ENCODE measurements around the gene ANKFN1. TPM values are rescaled to one million over a fixed set of nuclear protein-coding genes. Genes with fewer than 3 reads are reported as not detected.

Gene ANKFN1
- total RNA-seq, 1 donor from 2014 or later, result not detected

GRCh38 chr17:56177361-56177760, 24.1 kb downstream of the ANKFN1 start:
- Mint-ChIP-seq H3K4me3 (no peak overlapping the region), H3K9me3 (no peaks in the 10 kb centered on the region), H3K4me1 (peaks cover 31% of the 10 kb centered on the region), H3K27me3 (ENCODE audit: insufficient read depth, low read depth) (peaks cover 3% of the 10 kb centered on the region), H3K27ac (no peak overlapping the region), H3K36me3 (no peaks in the 10 kb centered on the region)
- Histone ChIP-seq H3K4me3 (no peak overlapping the region), H3K27me3 (no peaks in the 10 kb centered on the region), H3K4me2 (no peak overlapping the region), H3K36me3 (no peaks in the 10 kb centered on the region), H3K9ac (no peak overlapping the region), H2AFZ (replicated peaks) (no peak overlapping the region), H3F3A (ENCODE audit: low read depth) (peaks cover 3% of the 10 kb centered on the region), H4K20me1 (ENCODE audit: low read depth) (no peaks in the 10 kb centered on the region), H3K4me1 (peaks cover 30% of the 10 kb centered on the region), H3K27ac (no peak overlapping the region), H3K79me2 (ENCODE audit: low read depth) (no peaks in the 10 kb centered on the region), H3K9me3 (ENCODE audit: low read depth) (no peaks in the 10 kb centered on the region)
- TF ChIP-seq CTCF (IDR thresholded peaks at IDR 0.05) (no peak), EZH2phosphoT487 (IDR thresholded peaks at IDR 0.05) (no peak), EZH2 (IDR thresholded peaks at IDR 0.05) (no peak)
- no peak for DNase-seq (ENCODE audit: low spot score)

GRCh38 chr17:56178203-56178602, 24.9 kb downstream of the ANKFN1 start:
- peaks cover 23% of the 10 kb centered on the region for H3K4me1 ChIP-seq
- no peaks in the 10 kb centered on the region for H3K9me3 ChIP-seq (ENCODE audit: low read depth)
- Mint-ChIP-seq H3K27me3 (ENCODE audit: insufficient read depth, low read depth) (peaks cover 3% of the 10 kb centered on the region), H3K4me3 (no peak overlapping the region), H3K9me3 (no peaks in the 10 kb centered on the region), H3K36me3 (no peaks in the 10 kb centered on the region), H3K27ac (no peak overlapping the region), H3K4me1 (peaks cover 28% of the 10 kb centered on the region)
- H3K4me3 ChIP-seq, result no peak overlapping the region
- TF ChIP-seq EZH2 (IDR thresholded peaks at IDR 0.05) (no peak), EZH2phosphoT487 (IDR thresholded peaks at IDR 0.05) (no peak), CTCF (IDR thresholded peaks at IDR 0.05) (no peak)
- H3K36me3 ChIP-seq, result no peaks in the 10 kb centered on the region
- H2AFZ ChIP-seq (replicated peaks), result no peak overlapping the region
- H3K79me2 ChIP-seq (ENCODE audit: low read depth), result no peaks in the 10 kb centered on the region
- H3K9ac ChIP-seq, result no peak overlapping the region
- no peaks in the 10 kb centered on the region for H3K27me3 ChIP-seq
- no peaks in the 10 kb centered on the region for H4K20me1 ChIP-seq (ENCODE audit: low read depth)
- DNase-seq (ENCODE audit: low spot score), result no peak
- H3K27ac ChIP-seq, result no peak overlapping the region
- H3K4me2 ChIP-seq, result no peak overlapping the region
- no peaks in the 10 kb centered on the region for H3F3A ChIP-seq (ENCODE audit: low read depth)

- Histone ChIP-seq H3K4me2 (no peak overlapping the region), H2AFZ (replicated peaks) (no peak overlapping the region), H3F3A (ENCODE audit: low read depth) (no peaks in the 10 kb centered on the region), H3K9me3 (ENCODE audit: low read depth) (no peaks in the 10 kb centered on the region), H3K36me3 (no peaks in the 10 kb centered on the region), H3K9ac (no peak overlapping the region), H3K4me3 (no peak overlapping the region), H3K4me1 (no peaks in the 10 kb centered on the region), H3K79me2 (ENCODE audit: low read depth) (no peaks in the 10 kb centered on the region), H3K27ac (no peak overlapping the region), H3K27me3 (no peaks in the 10 kb centered on the region), H4K20me1 (ENCODE audit: low read depth) (no peaks in the 10 kb centered on the region)
- DNase-seq (ENCODE audit: low spot score), result no peak
- no peak overlapping the region for H3K4me3 Mint-ChIP-seq
- no peak overlapping the region for H3K27ac Mint-ChIP-seq
- H3K27me3 Mint-ChIP-seq (ENCODE audit: insufficient read depth, low read depth), result no peaks in the 10 kb centered on the region
- TF ChIP-seq EZH2 (IDR thresholded peaks at IDR 0.05), result no peak
- no peak for TF ChIP-seq CTCF (IDR thresholded peaks at IDR 0.05)
- TF ChIP-seq EZH2phosphoT487 (IDR thresholded peaks at IDR 0.05), result no peak
- no peaks in the 10 kb centered on the region for H3K36me3 Mint-ChIP-seq
- H3K9me3 Mint-ChIP-seq, result no peaks in the 10 kb centered on the region
- H3K4me1 Mint-ChIP-seq, result no peaks in the 10 kb centered on the region
Observed at GRCh38 chr17:56182081-56182480, 28.8 kb downstream of the ANKFN1 start.
